SKM-1 (cell line): Measurements from ENCODE around the gene SLC16A8.

ENCODE experiments used
- DNase-seq: peaks from one replicate; lab custom pipeline; 2025; ENCODE audit not compliant: unreplicated experiment; lab: John Stamatoyannopoulos, UW

The SLC16A8 gene

GRCh38 chr22:38112381-38112780 is 28.4 kb upstream of the SLC16A8 start:
- DNase-seq, result no peak

- no peak for DNase-seq
Observed at GRCh38 chr22:38111925-38112355, 28.0 kb upstream of the SLC16A8 start.

GRCh38 chr22:38110863-38111852 is 27.2 kb upstream of the SLC16A8 start:
- no peak for DNase-seq

GRCh38 chr22:38110008-38110862 is 26.3 kb upstream of the SLC16A8 start, which contains the start of gene BAIAP2L2:
TSS of gene BAIAP2L2 (minus strand) at chr22:38110684. CDS start at chr22:38110525, 159 bp downstream.
- DNase-seq, result no peak

- DNase-seq, result no peak
Observed at GRCh38 chr22:38109371-38110001, 25.5 kb upstream of the SLC16A8 start.

- no peak for DNase-seq
Observed at GRCh38 chr22:38108561-38109319, 24.8 kb upstream of the SLC16A8 start.

GRCh38 chr22:38107692-38108515 is 23.9 kb upstream of the SLC16A8 start:
- DNase-seq, result no peak

GRCh38 chr22:38106814-38107578 is 23.0 kb upstream of the SLC16A8 start:
- no peak for DNase-seq

GRCh38 chr22:38104084-38104483 is 20.1 kb upstream of the SLC16A8 start:
- no peak for DNase-seq

GRCh38 chr22:38103641-38104040 is 19.7 kb upstream of the SLC16A8 start:
- no peak for DNase-seq

GRCh38 chr22:38098410-38099249 is 14.6 kb upstream of the SLC16A8 start:
- no peak for DNase-seq

GRCh38 chr22:38097557-38098409 is 13.8 kb upstream of the SLC16A8 start:
- no peak for DNase-seq

- no peak for DNase-seq
Observed at GRCh38 chr22:38097058-38097457, 13.1 kb upstream of the SLC16A8 start.

GRCh38 chr22:38089474-38089851 is 5.5 kb upstream of the SLC16A8 start:
- no peak for DNase-seq

- no peak for DNase-seq
Observed at GRCh38 chr22:38088629-38089473, 4.9 kb upstream of the SLC16A8 start.

GRCh38 chr22:38087855-38088254 is 3.9 kb upstream of the SLC16A8 start:
- DNase-seq, result no peak
